GM23338 (cell line): ENCODE measurements around the gene NBEAL2. TPM values are rescaled to one million over a fixed set of nuclear protein-coding genes. Genes with fewer than 3 reads are reported as not detected.

Source experiments
- ATAC-seq: fragments of 200-7000 bp; cut with Tn5 transposase; 3 replicates; pipeline ENCODE4 v1.9.1; 2020
- DNase-seq: peaks from one replicate; pipeline ENCODE4 v3.0.0-alpha.2; 2015; ENCODE audit warnings: low spot score
- H2AFZ ChIP-seq: fragments of 200-600 bp; sonication (generic); 2 replicates; pipeline ENCODE4 v1.8.0; 2016; ENCODE audit warnings: antibody characterized with exemption, mild to moderate bottlenecking, moderate library complexity
- H3F3A ChIP-seq: fragments of 200-600 bp; sonication (generic); replicated peaks from 2 replicates; pipeline ENCODE4 v1.8.0; 2017; ENCODE audit warnings: antibody characterized with exemption, mixed run types, low read depth
- H3K27ac ChIP-seq: fragments of 200-600 bp; sonication (generic); 2 replicates; pipeline ENCODE4 v1.6.1; 2016; ENCODE audit warnings: low read depth
- H3K27me3 ChIP-seq: fragments of 200-600 bp; sonication (generic); 2 replicates; pipeline ENCODE4 v1.8.0; 2016; ENCODE audit warnings: mild to moderate bottlenecking, mixed run types, moderate library complexity; ENCODE audit not compliant: insufficient read depth
- H3K36me3 ChIP-seq: fragments of 200-600 bp; sonication (generic); 2 replicates; pipeline ENCODE4 v1.8.0; 2016; ENCODE audit warnings: mild to moderate bottlenecking; ENCODE audit not compliant: insufficient read depth
- H3K4me1 ChIP-seq: fragments of 200-600 bp; sonication (generic); 2 replicates; pipeline ENCODE4 v1.8.0; 2016; ENCODE audit warnings: mild to moderate bottlenecking, moderate library complexity; ENCODE audit not compliant: insufficient read depth
- H3K4me2 ChIP-seq: fragments of 200-600 bp; sonication (generic); 2 replicates; pipeline ENCODE4 v1.7.1; 2017; ENCODE audit warnings: mixed run types
- H3K4me3 ChIP-seq: fragments of 200-600 bp; sonication (generic); 2 replicates; pipeline ENCODE4 v1.6.1; 2016; ENCODE audit warnings: mixed run types
- H3K79me2 ChIP-seq: fragments of 200-600 bp; sonication (generic); replicated peaks from 2 replicates; pipeline ENCODE4 v1.8.0; 2017; ENCODE audit warnings: mild to moderate bottlenecking; ENCODE audit not compliant: insufficient read depth
- H3K9me2 ChIP-seq: fragments of 200-600 bp; sonication (generic); 2 replicates; pipeline ENCODE4 v1.8.0; 2017; ENCODE audit not compliant: insufficient read depth
- H4K20me1 ChIP-seq: fragments of 200-600 bp; sonication (generic); replicated peaks from 2 replicates; pipeline ENCODE4 v1.8.0; 2017; ENCODE audit warnings: mild to moderate bottlenecking; ENCODE audit not compliant: insufficient read depth
- H3K27ac Mint-ChIP-seq: 2 replicates; pipeline ENCODE4 v1.8.0; 2020; ENCODE audit warnings: inconsistent platforms, mild to moderate bottlenecking, moderate library complexity, mixed read lengths
- H3K27me3 Mint-ChIP-seq: 3 replicates; pipeline ENCODE4 v1.8.0; 2022; ENCODE audit warnings: low read depth, mild to moderate bottlenecking, moderate library complexity, mixed read lengths, inconsistent platforms; ENCODE audit not compliant: insufficient read depth, poor library complexity
- H3K36me3 Mint-ChIP-seq: 3 replicates; pipeline ENCODE4 v1.8.0; 2021; ENCODE audit warnings: low read depth, mild to moderate bottlenecking, inconsistent platforms, moderate library complexity, mixed read lengths
- H3K4me1 Mint-ChIP-seq: 3 replicates; pipeline ENCODE4 v1.8.0; 2020; ENCODE audit warnings: mild to moderate bottlenecking, inconsistent platforms, mixed read lengths
- H3K4me3 Mint-ChIP-seq: 3 replicates; pipeline ENCODE4 v1.8.0; 2021; ENCODE audit warnings: moderate library complexity, mild to moderate bottlenecking, inconsistent platforms, mixed read lengths
- H3K9me3 Mint-ChIP-seq: 3 replicates; pipeline ENCODE4 v1.8.0; 2020; ENCODE audit warnings: moderate library complexity, mild to moderate bottlenecking, inconsistent platforms, mixed read lengths
- CREB1 ChIP-seq: fragments of 250-450 bp; sonication (Bioruptor Pico); IDR thresholded peaks from 2 replicates; pipeline ENCODE4 v1.5.0; 2020; ENCODE audit warnings: low read depth, mild to moderate bottlenecking, moderate library complexity
- CTCF ChIP-seq, 2 experiments: fragments of 200-600 bp in 1 of 2; sonication (generic) in 1 of 2; conservative IDR thresholded peaks; 2 replicates each; pipeline versions ENCODE4 v1.5.1 to v1.6.1; 2016 to 2017; ENCODE audit warnings: antibody characterized with exemption in 2 of 2, low read depth in 2 of 2, mild to moderate bottlenecking in 2 of 2, moderate library complexity in 1 of 2
- ETS1 ChIP-seq: IDR thresholded peaks from 2 replicates; pipeline ENCODE4 v1.6.1; 2016; ENCODE audit warnings: antibody characterized with exemption
- EZH2 ChIP-seq: fragments of 200-600 bp; sonication (generic); IDR thresholded peaks from one replicate; pipeline ENCODE4 v1.8.0; 2017; ENCODE audit warnings: antibody characterized with exemption, mild to moderate bottlenecking, low read depth; ENCODE audit not compliant: unreplicated experiment
- EZH2phosphoT487 ChIP-seq: fragments of 200-600 bp; sonication (generic); IDR thresholded peaks from one replicate; pipeline ENCODE4 v1.8.1; 2018; ENCODE audit warnings: antibody characterized with exemption; ENCODE audit not compliant: unreplicated experiment
- JUNB ChIP-seq: IDR thresholded peaks from one replicate; pipeline ENCODE4 v1.6.1; 2016; ENCODE audit warnings: antibody characterized with exemption; ENCODE audit not compliant: unreplicated experiment
- NANOG ChIP-seq: IDR thresholded peaks from 2 replicates; pipeline ENCODE4 v1.6.1; 2016; ENCODE audit warnings: antibody characterized with exemption, borderline replicate concordance
- POLR2AphosphoS5 ChIP-seq: IDR thresholded peaks from 2 replicates; pipeline ENCODE4 v1.6.1; 2016; ENCODE audit warnings: antibody characterized with exemption, low read depth
- REST ChIP-seq: IDR thresholded peaks from one replicate; pipeline ENCODE4 v1.6.1; 2018; ENCODE audit warnings: antibody characterized with exemption; ENCODE audit not compliant: unreplicated experiment
- STAT1 ChIP-seq: IDR thresholded peaks from one replicate; pipeline ENCODE4 v1.6.1; 2016; ENCODE audit warnings: antibody characterized with exemption; ENCODE audit not compliant: unreplicated experiment
- ZNF114 ChIP-seq: fragments of 250-450 bp; sonication (Bioruptor Pico); IDR thresholded peaks from 2 replicates; pipeline ENCODE4 v1.5.0; 2020; ENCODE audit warnings: mild to moderate bottlenecking, moderate library complexity
- ZNF331 ChIP-seq: fragments of 250-450 bp; sonication (Bioruptor Pico); IDR thresholded peaks from 2 replicates; pipeline ENCODE4 v1.5.0; 2020; ENCODE audit warnings: low read depth, mild to moderate bottlenecking, moderate library complexity
- ZNF462 ChIP-seq: fragments of 250-450 bp; sonication (Bioruptor Pico); IDR thresholded peaks from 2 replicates; pipeline ENCODE4 v1.5.0; 2020; ENCODE audit warnings: mild to moderate bottlenecking, moderate library complexity
- polyA plus RNA-seq: library from polyadenylated mRNA; unstranded; fragments of >200 nt; fragmentation: Nextera tagmentation; extraction: Ambion mirVana; gene quantifications from 2 replicates; pipeline ENCODE4 v1.2.1, GENCODE V29; 2016
- total RNA-seq: library from RNA; depleted of rRNA; stranded (reverse); fragments of >200 nt; shearing (Covaris generic); gene quantifications from 2 replicates; pipeline ENCODE4 v1.2.3, GENCODE V29; 2014

NBEAL2 gene
- total and polyA plus RNA-seq, 2 experiments from 2014 or later, result 13.5 to 79.9 TPM

- Histone ChIP-seq H3K4me2 (no peak overlapping the region), H2AFZ (no peak overlapping the region), H3K27me3 (no peaks in the 10 kb centered on the region), H3K4me1 (no peaks in the 10 kb centered on the region), H4K20me1 (peaks cover 86% of the 10 kb centered on the region), H3K36me3 (no peaks in the 10 kb centered on the region), H3K4me3 (no peak overlapping the region), H3K9me2 (no peaks in the 10 kb centered on the region), H3K79me2 (peaks cover 100% of the 10 kb centered on the region), H3F3A (no peaks in the 10 kb centered on the region), H3K27ac (no peak overlapping the region)
- no peak for ATAC-seq
- Mint-ChIP-seq H3K4me3 (no peak overlapping the region), H3K9me3 (0 out of 3 replicates have a peak, but pooled peaks cover 2% of the 10 kb centered on the region), H3K4me1 (peaks cover 31% of the 10 kb centered on the region), H3K36me3 (peaks cover 34% of the 10 kb centered on the region), H3K27ac (no peak overlapping the region), H3K27me3 (peaks cover 10% of the 10 kb centered on the region)
- no peak for DNase-seq
- TF ChIP-seq ZNF462 (CRISPR knock-in tag) (no peak), EZH2 (no peak), NANOG (no peak), JUNB (no peak), EZH2phosphoT487 (no peak), ETS1 (no peak), ZNF331 (CRISPR knock-in tag) (no peak), POLR2AphosphoS5 (no peak), CREB1 (no peak), CTCF (conservative IDR thresholded peaks at IDR 0.05; ENCODE audit: low read depth in 2 of 2) (no peak), ZNF114 (no peak), REST (no peak), STAT1 (no peak)
Measured at GRCh38 chr3:46971151-46971550, 8.3 kb upstream of the NBEAL2 start.
